SJSA1 (cell line): Measurements from ENCODE around the gene FASN. TPM values are rescaled to one million over a fixed set of nuclear protein-coding genes. Genes with fewer than 3 reads are reported as not detected.

ENCODE experiments used
- DNase-seq, 2 experiments: peaks; one replicate each; pipeline ENCODE4 v3.0.0-alpha.2; 2015 to 2020; ENCODE audit warnings: low spot score in 2 of 2, low read depth in 1 of 2
- H3K27ac ChIP-seq: fragments of 250-450 bp; sonication (Bioruptor Pico); 2 replicates; pipeline ENCODE4 v1.5.1; 2020; ENCODE audit warnings: mild to moderate bottlenecking, moderate library complexity
- H3K27me3 ChIP-seq: fragments of 250-450 bp; sonication (Bioruptor Pico); replicated peaks from 2 replicates; pipeline ENCODE4 v1.5.1; 2020; ENCODE audit warnings: mild to moderate bottlenecking, moderate library complexity
- H3K36me3 ChIP-seq: fragments of 250-450 bp; sonication (Bioruptor Pico); 2 replicates; pipeline ENCODE4 v1.5.1; 2020; ENCODE audit warnings: mild to moderate bottlenecking
- H3K4me1 ChIP-seq: fragments of 250-450 bp; sonication (Bioruptor Pico); replicated peaks from 2 replicates; pipeline ENCODE4 v1.6.1; 2021; ENCODE audit warnings: mild to moderate bottlenecking
- H3K4me3 ChIP-seq: fragments of 250-450 bp; sonication (Bioruptor Pico); 2 replicates; pipeline ENCODE4 v1.5.1; 2020; ENCODE audit warnings: mild to moderate bottlenecking
- H3K9me3 ChIP-seq: fragments of 250-450 bp; sonication (Bioruptor Pico); replicated peaks from 2 replicates; pipeline ENCODE4 v1.5.1; 2020; ENCODE audit warnings: mild to moderate bottlenecking
- total RNA-seq: library from RNA; depleted of rRNA; stranded (reverse); fragments of >200 nt; shearing (Covaris generic); gene quantifications from 2 replicates; pipeline ENCODE4 v1.2.3, GENCODE V29; 2014

FASN gene
- total RNA-seq, 1 experiment from 2014 or later, result 77.6 TPM

GRCh38 chr17:82076785-82077591 is 21.0 kb downstream of the FASN start:
- H3K36me3 ChIP-seq, result peaks cover 39% of the 10 kb centered on the region
- no peak overlapping the region for H3K4me3 ChIP-seq
- peaks cover 8% of the 10 kb centered on the region for H3K27me3 ChIP-seq
- H3K4me1 ChIP-seq, result no peaks in the 10 kb centered on the region
- DNase-seq, result no peak
- no peak overlapping the region for H3K27ac ChIP-seq
- no peaks in the 10 kb centered on the region for H3K9me3 ChIP-seq

DNA sequence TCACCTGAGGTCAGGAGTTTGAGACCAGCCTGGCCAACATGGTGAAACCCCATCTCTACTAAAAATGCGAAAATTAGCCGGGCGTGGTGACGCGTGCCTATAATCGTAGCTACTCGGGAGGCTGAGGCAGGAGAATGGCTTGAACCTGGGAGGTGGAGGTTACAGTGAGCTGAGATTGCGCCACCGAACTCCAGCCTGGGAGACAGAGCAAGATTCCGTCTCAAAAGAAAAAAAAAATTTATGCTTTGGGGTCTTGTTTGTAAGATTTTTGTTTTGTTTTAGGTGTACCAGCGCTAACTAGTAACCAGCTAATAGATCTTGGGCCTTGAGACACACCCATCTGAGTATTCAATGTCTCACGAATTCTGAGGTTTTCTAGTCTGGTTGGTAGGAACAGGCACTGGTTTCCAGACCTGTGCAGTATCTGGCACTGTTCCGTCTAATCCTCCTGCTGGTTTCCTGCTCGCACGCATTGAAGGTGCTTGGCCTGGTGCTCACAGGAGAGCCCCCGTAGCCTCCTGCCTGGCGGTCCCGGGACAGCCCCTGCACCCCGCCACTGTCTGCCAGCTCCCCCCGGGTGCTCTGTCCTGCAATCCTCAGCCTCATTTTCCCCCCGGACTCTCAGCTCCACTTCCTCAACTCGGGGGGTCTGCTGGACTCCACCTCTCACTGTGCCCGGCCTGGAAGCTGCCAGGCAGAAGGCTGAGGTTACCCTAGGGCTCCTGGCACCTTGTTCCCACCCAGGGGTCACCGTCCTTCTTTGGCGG is 21.8 kb downstream of the FASN start:
- peaks cover 34% of the 10 kb centered on the region for H3K36me3 ChIP-seq
- no peak overlapping the region for H3K27ac ChIP-seq
- H3K9me3 ChIP-seq, result no peaks in the 10 kb centered on the region
- no peak overlapping the region for H3K4me3 ChIP-seq
- no peak for DNase-seq
- H3K27me3 ChIP-seq, result peaks cover 8% of the 10 kb centered on the region
- H3K4me1 ChIP-seq, result no peaks in the 10 kb centered on the region

DNA sequence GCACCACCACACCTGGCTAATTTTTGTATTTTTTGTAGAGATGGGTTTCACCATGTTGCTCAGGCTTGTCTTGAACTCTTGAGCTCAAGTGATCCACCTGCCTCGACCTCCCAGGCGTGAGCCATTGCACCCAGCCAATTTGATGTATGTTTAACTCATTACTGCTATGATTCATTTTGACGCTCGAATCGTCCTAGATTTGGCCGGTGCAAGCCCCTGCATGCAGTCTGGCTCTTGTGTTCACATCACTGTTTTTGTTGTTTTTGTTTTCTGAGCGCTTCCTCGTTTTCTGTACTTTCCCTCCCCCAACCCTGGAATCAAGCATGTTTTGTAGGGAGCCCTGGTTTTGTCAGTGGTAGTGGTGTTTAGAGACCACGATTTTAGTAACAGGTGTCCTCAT is 24.6 kb downstream of the FASN start:
- Histone ChIP-seq H3K36me3 (peaks cover 9% of the 10 kb centered on the region), H3K27ac (no peak overlapping the region), H3K4me3 (no peak overlapping the region), H3K27me3 (peaks cover 8% of the 10 kb centered on the region), H3K4me1 (no peaks in the 10 kb centered on the region), H3K9me3 (no peaks in the 10 kb centered on the region)
- no peak for DNase-seq

- Histone ChIP-seq H3K9me3 (no peaks in the 10 kb centered on the region), H3K27ac (no peak overlapping the region), H3K27me3 (peaks cover 8% of the 10 kb centered on the region)
Measured at GRCh38 chr17:82072827-82073226, 25.2 kb downstream of the FASN start.

DNA sequence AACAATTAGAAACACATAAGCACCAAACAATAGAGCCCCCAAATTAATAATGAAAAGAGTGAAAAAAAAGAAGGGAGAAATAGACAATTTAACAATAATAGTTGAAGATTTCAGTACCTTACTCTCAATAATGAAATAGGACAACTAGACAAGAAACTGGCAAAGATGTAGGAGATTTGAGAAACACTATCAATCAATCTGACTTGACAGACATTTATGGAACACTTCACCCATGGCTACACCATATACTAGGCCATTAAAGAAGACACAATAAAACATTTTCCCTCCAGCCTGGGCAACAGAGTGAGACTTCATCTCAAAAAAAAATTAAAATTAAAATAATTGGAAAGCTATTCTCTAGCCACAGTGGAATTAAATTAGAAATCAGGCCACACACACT is 27.4 kb downstream of the FASN start:
- no peak for DNase-seq
- Histone ChIP-seq H3K27ac (no peak overlapping the region), H3K36me3 (no peaks in the 10 kb centered on the region; the same call in 1 of the 2 replicates), H3K9me3 (no peaks in the 10 kb centered on the region), H3K4me3 (no peak overlapping the region), H3K27me3 (peaks cover 8% of the 10 kb centered on the region), H3K4me1 (peaks cover 7% of the 10 kb centered on the region)

More at GRCh38 chr17:82072827-82073226, 25.2 kb downstream of the FASN start:
- no peak for DNase-seq
- H3K36me3 ChIP-seq, result peaks cover 3% of the 10 kb centered on the region
- no peak overlapping the region for H3K4me3 ChIP-seq
- no peaks in the 10 kb centered on the region for H3K4me1 ChIP-seq

GRCh38 chr17:82065638-82066303 is 32.3 kb downstream of the FASN start, which contains the start of gene DUS1L:
Gene DUS1L, minus strand, starts transcription at chr17:82065804. Its CDS starts 745 bp downstream, at chr17:82065059.
- Histone ChIP-seq H3K36me3 (peaks cover 46% of the 10 kb centered on the region), H3K4me3 (peak within 1 kb of the TSS; percentile 94), H3K4me1 (peaks cover 21% of the 10 kb centered on the region), H3K27me3 (no peaks in the 10 kb centered on the region), H3K27ac (peak within 1 kb of the TSS; percentile 46; the same call in 1 of the 2 replicates), H3K9me3 (no peaks in the 10 kb centered on the region)
- DNase-seq, result peak in 1 of 2 experiments; percentile 59

GRCh38 chr17:82065193-82065637 is 32.8 kb downstream of the FASN start:
- Histone ChIP-seq H3K4me3 (peak overlapping the region; percentile 94), H3K9me3 (no peaks in the 10 kb centered on the region), H3K27me3 (no peaks in the 10 kb centered on the region), H3K36me3 (peaks cover 51% of the 10 kb centered on the region), H3K27ac (peak overlapping the region; percentile 21; the same call in 1 of the 2 replicates), H3K4me1 (peaks cover 21% of the 10 kb centered on the region)
- DNase-seq, result peak in 1 of 2 experiments; percentile 37

DNA sequence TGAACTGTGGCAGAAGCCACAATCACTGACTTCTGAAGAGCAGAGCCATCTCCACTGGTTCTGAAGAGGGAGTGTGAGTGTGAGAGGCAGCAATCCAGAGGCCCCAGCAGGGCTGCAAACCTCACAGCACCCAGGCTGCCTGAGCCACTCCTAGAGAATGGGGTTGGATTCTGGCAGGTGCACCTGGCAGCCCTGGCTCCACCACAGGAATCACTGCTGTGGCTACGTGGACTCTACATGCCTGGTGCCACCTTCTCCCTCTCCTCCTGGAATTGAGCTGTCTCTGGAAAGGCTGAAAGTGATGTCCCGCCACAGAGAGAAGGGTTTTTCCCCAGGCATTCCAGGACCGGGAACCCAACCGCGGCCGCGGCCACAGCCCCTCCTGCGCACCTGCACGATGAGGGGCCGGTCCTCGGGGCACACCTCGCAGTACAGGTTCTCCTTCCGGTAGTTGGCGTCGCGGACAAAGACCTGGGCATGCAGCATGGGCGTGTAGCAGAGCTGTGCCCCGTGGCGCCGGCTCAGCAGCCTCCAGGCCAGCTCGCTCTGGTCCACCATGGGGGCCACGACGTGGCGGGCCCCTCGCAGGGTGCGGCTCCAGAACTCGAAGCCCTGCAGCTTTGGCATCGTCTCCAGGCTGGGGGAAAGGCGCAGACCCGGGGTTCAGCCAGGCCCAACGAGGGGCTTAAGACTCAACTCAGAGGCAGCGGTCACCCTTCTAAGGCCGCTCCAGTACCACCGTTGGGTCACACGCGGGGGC is 33.4 kb downstream of the FASN start:
- DNase-seq, result no peak
- H3K36me3 ChIP-seq, result peaks cover 57% of the 10 kb centered on the region

GRCh38 chr17:82063424-82064415 is 34.3 kb downstream of the FASN start:
- Histone ChIP-seq H3K9me3 (no peaks in the 10 kb centered on the region), H3K27me3 (no peaks in the 10 kb centered on the region), H3K4me3 (no peak overlapping the region; the same call in 1 of the 2 replicates), H3K27ac (no peak overlapping the region), H3K36me3 (peaks cover 66% of the 10 kb centered on the region), H3K4me1 (peaks cover 21% of the 10 kb centered on the region)
- DNase-seq, result no peak

More for the DNA sequence above, 33.4 kb downstream of the FASN start:
- peak overlapping the region; percentile 21; the same call in 1 of the 2 replicates for H3K27ac ChIP-seq
- peaks cover 21% of the 10 kb centered on the region for H3K4me1 ChIP-seq
- H3K9me3 ChIP-seq, result no peaks in the 10 kb centered on the region
- peak overlapping the region; percentile 94 for H3K4me3 ChIP-seq
- H3K27me3 ChIP-seq, result no peaks in the 10 kb centered on the region

- Histone ChIP-seq H3K4me1 (peaks cover 21% of the 10 kb centered on the region), H3K27ac (no peak overlapping the region), H3K27me3 (no peaks in the 10 kb centered on the region), H3K4me3 (no peak overlapping the region), H3K36me3 (peaks cover 74% of the 10 kb centered on the region), H3K9me3 (no peaks in the 10 kb centered on the region)
- DNase-seq, result no peak
Measured at GRCh38 chr17:82062984-82063368, 35.1 kb downstream of the FASN start.

DNA sequence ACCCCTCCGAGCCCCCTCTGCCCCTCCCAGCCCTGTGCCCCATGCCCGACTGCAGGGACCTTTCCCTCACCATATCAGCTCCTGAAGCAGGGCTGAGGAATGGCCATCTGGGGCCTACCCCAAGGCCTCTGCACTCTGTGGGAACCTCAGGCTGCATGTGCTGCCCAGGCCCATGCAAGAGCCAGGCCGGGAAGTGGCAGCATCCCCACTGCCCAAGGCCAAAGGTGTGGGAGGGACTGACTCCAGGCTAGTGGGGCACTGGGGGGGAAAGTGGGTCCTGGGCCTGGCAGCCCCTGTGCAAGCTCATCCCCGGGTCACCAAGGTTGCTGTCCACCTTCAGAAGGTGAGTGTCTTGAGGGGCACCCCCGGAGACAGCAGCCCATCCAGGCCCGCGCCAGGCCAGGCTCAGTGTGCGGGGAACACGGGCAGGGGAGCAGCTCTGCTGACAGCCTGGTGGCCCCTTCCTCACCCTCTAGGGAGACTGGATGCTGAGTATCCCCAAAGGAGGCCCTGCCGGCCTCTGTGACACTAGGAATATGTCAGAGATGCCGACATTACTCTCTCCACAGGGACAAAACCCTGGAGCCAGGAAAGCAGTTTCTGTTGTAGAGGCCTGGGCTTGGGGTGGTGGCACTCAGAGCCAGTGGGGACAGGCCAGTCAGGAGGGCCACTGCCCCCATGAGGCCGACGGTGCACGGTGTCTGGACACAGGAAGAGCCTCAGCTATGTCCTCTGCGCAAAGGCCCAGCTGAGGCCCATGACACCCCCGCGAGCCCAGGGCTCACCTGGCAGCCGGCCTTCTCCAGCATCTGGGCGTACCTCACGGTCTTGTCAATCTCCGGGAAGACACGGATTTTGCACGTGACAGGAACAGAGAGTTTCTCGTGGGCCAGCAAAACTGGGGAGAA is 35.7 kb downstream of the FASN start:
- Histone ChIP-seq H3K27ac (no peak overlapping the region), H3K4me1 (peaks cover 21% of the 10 kb centered on the region), H3K36me3 (peaks cover 80% of the 10 kb centered on the region), H3K4me3 (no peak overlapping the region), H3K27me3 (no peaks in the 10 kb centered on the region), H3K9me3 (no peaks in the 10 kb centered on the region)
- no peak for DNase-seq
